NCI-H2171 treated with DMSO at 0.1 percent for 48 hours (cell line): Measurements from ENCODE around the gene ATXN10.
"Not testable (repeated sequence)": the region's sequence is repeated elsewhere in the genome, so short reads cannot be mapped to it uniquely, and the experiment has no call there.

ENCODE experiments used
- DNase-seq: peaks from one replicate; lab custom pipeline; 2025; lab: John Stamatoyannopoulos, UW

Gene ATXN10, protein sequence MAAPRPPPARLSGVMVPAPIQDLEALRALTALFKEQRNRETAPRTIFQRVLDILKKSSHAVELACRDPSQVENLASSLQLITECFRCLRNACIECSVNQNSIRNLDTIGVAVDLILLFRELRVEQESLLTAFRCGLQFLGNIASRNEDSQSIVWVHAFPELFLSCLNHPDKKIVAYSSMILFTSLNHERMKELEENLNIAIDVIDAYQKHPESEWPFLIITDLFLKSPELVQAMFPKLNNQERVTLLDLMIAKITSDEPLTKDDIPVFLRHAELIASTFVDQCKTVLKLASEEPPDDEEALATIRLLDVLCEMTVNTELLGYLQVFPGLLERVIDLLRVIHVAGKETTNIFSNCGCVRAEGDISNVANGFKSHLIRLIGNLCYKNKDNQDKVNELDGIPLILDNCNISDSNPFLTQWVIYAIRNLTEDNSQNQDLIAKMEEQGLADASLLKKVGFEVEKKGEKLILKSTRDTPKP

DNA sequence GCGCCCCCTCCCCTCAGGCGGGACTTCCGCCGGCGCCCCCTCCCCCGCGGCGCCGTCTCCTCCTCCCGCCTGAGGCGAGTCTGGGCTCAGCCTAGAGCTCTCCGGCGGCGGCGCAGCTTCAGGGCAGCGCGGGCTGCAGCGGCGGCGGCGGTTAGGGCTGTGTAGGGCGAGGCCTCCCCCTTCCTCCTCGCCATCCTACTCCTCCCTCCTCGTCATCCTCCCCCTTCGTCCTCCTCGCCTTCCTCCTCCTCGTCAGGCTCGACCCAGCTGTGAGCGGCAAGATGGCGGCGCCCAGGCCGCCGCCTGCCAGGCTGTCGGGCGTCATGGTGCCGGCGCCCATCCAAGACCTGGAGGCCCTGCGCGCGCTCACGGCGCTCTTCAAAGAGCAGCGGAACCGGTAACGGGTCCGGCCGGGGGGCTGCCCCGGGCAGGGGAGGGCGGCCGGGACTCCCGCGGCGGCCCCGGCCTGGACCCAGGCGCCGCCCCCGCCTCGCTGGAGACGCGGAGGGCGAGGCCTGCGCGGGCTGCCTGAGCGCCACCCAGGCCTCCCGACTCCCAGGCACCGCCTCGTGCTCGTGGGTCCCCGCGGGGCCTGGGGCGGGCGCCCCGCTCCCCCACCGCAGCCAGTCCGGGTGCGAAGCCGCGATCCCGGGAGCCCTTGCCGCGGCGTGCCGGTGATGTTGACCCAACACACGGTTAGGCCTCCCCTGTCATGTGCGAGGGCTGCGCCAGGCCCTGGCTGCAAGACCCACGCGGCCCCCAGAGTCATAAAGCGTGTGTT is at the start of gene ATXN10:
Gene ATXN10, plus strand, starts transcription at position 52 of the 781 bp plus-strand sequence. Its CDS starts 230 bp downstream, at position 282.
- DNase-seq = peak; percentile 88

DNA sequence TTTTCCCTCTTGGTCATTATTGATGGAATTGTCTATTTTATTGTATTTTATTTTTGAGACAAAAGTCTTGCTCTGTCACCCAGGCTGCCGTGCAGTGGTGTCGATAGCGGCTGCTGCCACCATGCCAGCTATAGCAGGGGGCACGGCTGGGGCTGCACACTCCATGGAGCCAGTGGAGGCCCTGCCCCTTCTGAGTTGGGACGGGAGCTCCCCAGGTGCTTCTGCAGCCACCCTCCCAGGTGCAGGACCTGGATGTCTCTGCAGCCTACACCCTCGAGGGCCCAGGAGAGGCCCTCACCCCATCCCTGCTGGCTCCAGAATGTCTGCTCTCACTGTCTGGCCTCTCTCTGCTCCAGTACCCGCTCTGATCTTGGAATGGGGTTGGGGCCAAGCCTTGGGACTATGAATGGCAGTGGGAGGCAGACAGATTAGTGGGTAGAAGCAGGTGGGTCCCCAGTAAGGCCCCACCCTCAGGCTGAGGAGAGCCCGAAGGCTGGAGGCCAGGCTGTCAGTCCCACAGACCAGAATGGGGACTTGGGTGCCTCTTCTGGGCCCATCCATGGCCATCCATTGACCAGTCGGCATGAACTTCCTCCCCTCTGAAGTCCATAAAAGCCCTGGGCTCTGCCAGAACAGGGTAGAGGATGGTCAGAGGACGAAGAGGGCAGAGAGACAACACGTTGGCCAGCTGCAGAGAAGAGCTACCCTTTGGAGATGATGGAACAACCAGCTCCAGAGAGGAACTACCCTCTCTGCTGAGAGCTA is 49.6 kb upstream of the ATXN10 start:
- DNase-seq = no peak

DNA sequence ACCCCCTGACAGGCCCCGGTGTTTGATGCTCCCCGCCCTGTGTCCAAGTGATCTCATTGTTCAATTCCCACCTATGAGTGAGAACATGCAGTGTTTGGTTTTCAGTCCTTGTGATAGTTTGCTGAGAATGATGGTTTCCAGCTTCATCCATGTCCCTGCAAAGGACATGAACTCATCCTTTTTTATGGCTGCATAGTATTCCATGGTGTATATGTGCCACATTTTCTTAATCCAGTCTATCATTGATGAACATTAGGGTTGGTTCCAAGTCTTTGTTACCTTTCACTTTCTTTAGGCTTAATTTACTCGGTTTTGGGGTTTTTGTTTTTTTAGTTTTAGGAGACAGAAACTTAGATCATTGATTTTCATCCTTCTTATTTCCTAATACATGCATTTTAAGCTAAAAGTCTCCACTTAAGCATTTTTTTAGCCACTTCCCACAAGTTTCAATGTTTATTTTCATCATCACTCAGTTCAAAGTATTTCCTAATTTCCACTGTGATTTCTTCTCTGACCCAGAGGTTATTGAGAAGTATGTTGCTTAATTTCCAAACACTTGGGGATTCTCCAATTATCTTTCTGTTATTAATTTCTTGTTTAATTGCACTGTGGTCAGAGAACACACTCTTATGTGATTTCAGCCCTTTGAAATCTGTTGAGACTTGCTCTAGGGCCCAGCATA is 48.0 kb upstream of the ATXN10 start:
- not testable (repeated sequence) for DNase-seq

DNA sequence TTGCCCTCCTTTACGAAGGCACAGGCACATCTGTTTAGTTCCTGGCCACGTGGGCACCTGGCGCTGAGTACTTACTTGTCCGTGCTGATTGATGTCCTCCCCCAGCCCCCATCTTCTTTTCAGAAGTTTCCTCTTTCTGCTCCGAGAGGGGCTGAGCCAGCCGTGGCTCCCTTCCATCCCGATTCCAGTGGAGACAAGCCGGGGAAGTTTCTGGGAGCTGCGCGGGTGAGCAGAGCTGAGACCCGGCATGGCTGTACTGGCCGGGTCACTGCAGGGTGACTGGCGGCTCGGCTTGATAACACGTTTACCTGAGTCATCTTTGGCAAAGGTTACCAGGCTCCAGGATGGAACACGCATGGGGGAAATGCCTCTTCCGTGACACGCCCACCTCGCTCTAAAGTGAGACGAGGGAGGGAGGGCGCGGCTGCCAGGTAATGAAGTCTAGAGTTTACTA is 45.4 kb upstream of the ATXN10 start:
- no peak for DNase-seq

DNA sequence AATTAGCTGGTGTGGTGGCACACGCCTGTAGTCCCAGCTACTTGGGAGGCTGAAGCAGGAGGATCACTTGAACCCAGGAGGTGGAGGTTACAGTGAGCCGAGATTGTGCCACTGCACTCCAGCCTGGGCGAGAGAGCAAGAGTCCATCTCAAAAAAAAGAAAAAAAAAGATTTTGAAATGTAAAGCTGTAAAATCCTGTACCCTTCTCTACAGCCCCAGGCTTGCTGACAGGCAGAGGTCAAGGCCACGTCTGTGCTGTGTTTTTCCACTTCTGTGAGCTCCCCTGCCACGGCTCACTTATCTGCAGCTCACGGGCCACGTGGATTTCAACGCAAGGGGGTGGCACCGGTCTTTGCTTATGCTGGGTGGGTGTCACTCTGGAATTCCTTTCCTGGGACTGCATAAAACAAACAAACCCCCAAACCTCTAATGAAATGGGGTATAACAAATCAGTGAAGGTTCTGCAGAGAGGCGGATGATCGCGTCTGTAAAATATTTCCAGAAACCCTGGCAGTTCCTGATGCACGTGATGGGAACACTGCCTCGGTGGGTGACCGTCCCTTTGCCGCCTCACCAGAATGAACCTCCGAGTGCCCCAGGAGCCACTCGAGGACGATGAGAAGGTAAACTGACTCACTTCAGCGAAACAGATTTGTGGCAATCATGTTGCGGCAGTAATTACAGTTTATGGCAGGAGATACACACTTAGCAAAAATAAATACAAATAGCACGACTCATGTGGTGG is 44.0 kb upstream of the ATXN10 start:
- no peak for DNase-seq

DNA sequence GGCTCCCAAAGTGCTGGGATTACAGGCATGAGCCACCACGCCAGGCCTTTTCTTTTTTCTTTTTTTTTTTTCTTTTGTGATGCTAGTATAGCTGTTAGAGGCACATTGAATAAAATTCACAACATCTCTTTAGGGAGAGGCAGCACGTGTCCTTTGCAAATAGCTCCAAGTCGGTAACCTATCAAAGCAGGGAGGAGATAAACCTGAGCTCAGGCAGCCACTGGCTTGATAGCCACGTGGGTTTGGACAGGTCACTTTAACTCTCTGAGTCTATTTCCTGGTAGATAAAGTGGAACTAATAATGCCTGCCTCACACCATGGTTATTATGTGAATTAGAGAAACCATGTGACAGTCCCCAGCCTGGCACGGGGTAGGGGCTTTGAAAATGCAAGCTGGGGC is 43.1 kb upstream of the ATXN10 start:
- DNase-seq = no peak

DNA sequence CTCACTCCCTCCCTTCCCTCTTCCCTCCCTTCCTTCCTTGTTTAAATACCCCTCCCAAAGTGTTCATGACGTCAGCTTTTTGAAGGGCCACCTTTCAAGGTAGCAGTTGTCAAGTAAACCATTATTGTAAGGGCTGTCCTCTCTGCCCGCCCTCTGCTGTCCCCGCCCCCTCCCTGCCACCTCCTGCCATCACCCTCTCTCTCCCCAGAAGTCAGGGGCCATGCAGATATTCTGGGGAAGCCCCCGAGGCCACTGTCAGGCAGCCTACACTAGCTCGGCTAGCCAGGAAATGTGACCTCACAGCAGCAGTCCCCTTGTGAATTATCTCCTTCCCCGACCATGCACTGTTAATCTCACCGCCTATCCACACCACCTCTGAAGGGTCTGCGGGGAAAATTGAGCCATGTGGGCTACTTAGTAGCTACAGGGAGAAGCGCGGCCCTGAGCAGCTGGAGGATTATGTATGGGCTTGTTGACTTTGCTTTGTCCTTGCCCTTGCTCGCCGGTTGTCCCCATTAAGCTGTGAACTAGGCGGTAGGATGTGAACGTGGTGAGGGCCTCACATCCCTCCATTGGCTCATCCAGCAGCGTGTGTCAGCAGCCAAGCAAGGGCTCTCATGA is 42.1 kb upstream of the ATXN10 start:
- DNase-seq = no peak

DNA sequence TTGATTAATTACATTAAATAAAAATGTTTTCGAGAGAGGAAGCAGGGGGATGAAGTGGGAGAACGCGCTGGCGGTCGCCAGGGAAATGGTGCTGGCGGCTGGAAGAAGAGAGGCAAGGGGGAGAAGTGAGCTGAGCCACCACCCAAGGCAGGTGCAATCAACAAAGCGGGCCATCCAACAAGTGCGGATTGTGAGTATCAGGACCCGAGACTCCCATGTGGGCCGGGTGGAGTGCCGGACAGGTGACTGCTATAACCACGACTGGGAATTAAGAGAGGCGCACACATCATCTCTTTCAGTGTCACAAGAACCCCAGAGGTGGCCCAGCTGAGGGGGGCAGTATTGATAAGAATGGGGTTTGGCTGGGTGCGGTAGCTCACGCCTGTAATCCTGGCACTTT is 41.2 kb upstream of the ATXN10 start:
- no peak for DNase-seq

DNA sequence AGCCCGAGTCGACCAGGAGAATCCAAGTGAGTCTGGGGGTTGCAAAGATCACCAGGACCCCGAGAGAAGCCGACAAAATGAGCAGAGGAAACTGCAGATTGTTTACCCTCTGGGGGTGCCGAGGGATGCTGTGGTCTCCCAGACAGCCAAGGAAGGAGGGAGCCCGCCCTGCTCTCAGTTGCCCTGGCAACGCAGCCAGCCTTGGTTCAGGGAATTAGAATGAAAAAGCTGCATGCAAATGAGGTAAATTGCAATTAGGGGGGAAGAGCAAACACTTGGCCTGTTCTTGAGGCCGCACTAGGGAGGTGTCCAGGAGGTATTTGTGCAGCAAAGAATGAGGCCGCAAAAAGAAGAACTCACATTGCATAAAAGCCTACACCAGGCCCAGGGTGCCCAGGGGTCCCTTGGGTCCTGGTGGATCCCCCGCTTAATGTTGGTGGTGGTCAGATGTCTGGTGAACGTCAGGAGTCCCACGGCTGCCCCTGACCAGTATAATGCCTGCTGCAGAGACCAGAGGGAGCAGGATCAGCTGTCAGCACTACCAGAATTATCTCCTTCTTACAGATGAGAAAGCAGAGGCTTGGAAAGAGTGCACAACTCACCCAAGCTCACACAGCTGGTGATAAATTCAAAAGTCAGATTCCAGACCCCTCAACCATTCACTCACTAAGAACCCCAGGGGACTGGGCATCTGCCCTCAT is 40.3 kb upstream of the ATXN10 start:
- DNase-seq = no peak

DNA sequence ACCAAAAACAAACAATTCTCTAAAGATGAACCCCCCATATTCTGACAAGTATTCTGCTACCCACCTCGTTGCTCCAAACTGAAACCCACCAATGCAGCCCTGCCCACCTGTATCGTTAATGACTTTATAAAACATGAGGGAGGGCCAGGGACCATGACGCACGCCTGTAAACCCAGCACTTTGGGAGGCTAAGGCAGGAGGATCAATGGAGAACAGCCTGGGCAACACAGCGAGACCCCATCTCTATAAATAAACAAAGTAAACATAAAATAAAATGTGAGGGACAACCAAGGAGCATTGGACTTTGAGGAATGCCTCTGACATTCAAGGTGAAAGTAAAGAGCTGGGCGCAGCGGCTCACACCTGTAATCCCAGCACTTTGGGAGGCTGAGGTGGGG is 39.8 kb upstream of the ATXN10 start:
- DNase-seq = no peak

DNA sequence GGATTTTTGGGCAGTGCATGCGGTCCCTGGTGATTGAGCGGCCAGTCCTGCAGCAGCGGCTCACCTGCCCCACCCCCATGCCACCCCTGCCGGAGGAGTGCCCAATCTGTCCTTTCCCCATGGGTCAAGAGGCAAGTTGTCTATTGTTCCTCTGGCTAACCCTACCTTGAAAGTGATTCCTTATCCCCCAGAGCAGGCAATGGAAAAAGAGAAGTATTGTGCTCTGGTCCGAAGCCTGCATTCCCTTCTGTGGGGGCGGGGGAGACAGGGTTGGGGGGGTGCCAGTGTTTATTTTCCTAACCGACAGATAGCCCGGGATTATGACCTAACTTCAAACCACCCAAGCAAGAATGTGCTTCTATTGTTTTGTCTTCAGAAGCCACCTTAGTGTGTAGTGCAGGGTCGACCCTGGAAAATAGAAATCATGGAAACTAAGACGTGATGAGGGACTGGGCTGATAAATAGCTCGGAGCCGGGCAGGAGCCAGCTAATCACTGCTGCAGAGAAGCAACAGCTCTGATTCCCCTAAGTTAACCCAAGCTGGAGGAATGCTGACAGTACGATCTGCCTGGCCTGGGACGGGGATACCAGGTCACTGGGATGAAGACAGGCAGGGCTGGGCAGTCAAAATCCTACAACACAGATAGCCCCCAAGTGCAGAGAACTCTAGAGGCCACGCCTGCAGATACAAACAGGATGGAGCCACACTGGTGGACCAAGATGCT is 38.7 kb upstream of the ATXN10 start:
- no peak for DNase-seq

DNA sequence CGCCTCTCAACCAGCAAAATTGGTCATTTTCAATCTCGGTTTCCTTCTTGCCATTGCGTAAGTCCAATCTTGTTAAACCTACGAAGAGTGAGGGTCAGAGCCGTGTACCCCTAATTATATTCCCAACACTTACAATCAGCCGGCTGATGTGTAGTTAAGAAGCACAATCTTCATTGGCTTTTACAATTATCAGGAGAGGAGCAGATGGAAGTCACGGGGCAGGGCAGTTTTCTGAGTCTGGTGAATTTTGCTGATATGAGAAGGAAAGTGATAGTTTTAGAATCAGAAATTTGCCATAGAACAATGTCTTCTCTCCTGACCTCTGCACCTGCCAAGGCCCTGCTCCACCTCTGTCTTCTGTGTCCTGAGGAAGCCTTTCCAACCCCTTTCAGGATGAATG is 35.0 kb upstream of the ATXN10 start:
- no peak for DNase-seq

DNA sequence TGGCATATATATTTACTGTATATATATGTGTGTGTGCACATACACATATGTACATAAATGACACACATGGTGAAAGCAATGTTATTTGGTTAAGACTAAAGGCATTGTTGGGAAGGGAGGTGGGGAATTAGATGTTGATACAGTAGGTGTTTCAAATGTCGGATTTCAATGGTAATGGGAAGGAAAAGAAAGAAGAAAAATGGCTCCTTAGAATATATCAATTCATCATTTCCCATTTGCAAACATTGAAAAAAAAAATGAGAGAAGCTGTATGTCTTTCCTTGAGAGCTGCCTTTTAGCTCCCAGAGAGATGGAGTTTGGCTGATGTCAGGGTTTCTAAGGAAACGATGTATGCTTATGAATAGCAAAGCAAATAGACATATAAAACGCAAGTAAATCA is 33.4 kb upstream of the ATXN10 start:
- DNase-seq = no peak

DNA sequence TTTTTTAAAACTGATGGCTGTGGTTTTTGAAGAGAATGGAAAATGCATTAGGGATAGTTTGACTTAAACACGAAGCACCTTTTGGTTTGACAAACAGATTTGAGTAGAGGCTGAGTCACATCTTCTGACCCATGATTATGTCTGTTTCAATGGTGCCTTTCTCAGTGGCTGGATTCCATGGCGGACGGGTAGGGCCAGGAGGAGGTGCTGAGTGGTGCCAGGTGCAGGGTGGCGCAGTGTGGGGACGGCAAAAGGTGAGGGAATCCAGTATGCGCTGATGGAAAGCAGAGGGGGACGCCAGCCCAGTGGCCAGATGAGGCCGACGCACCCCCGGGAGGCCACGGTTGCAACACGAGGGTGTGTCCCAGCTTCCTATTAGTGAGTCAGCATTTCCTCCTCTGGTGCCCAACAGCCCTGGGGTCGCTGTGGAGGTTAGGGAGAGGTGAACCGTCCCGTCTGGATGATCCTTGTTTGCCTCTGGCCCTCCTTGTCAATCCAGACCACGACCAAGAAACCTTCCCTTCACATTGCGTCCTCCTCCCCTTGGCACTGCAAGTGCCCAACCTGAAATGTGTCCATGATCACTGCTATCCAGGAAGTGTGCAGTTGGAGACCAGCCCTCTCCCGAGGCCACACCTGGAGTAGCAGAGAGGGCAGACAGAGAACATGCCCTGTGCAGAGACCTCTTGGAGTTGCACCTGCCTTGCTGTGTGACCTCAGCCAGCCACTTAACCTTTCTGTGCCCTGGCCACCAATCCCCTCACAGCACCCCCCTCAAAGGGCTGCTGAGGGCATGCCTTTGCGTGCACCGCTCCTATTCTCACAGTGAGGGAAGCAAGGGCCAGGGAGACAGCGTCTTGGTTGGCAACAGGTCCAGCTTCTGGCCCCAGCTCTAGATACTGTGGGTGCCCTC is 32.5 kb upstream of the ATXN10 start:
- no peak for DNase-seq

DNA sequence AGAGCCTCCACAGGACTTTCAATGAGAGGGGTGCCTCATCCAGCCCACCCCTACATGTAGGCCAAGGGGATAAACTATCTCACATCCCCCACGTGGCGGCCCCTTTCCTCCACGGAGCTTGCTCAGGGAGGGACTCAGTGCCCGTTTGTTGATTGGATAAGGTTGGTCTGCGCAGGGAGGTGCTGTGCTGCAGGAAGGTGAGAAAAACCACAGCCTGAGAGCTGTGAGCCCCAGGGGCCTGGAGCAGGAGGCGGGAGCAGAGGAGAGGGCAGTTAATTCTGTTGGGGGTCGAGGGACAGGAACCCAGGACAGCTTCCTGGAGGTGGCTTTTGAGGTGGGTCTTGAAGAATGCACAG is 31.9 kb upstream of the ATXN10 start:
- DNase-seq = no peak

DNA sequence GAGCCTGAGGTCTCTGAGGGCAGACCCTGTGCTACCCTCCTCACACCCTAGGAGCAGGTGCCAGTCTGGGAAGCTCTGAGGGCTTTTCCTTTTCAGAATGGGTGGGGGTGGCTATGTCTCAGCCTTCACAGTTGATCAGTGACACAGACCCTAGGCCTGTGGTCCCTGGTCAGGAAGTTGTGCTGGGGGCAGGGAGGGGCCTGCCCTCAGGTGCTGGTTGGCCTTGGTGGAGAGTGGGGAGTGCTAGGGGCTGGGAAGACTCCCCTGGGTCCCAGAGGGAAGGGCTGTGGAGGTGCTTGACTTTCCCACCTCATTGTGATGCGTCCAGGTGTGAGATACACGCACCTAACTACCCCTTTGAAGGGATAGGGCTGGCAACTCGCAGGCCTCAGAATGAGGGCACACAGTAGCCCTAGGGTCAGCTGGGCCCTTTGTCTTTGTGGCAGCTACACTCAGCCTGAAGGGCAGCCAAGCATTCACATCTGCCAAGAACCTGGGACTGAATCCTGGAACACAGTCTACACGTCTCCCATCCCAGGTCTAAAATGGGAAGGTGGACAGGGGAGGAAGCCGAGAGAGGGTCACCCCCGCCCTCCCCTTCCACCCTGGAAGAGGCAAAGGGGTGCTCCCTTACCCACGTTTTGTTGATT is 31.2 kb upstream of the ATXN10 start:
- DNase-seq = no peak

DNA sequence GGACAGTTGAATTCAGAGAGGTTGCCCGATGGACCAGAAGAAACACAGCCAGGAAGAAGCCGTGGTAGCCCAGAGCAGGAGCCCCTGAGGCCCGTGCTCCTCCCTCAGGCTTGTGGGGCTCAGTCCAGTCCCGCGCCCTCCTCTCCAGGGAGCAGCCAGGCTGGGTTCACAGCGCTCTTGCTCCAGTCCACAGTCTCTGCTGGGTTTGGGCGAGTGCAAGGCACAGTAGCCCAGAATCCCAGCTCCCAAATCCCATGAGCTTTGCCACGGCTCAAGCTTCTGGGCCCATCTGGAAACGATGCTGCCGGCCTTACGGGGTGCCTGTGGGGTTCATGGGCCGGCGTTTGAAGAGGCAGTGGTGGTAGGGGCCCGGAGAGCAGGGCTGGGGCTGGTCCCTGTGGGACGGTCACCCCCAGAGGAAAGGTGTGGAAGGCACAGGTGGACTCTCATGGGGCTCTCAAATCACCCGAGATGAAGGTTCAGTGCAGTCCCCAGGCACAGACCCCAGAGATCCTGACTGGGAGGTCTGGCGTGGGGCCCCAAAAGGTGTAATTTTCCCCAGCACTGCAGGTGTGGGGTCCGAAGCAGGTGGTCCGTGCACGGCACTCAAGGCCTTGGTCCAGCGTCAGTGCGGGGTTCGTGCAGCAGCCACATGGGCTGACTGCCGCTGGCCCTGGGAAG is 30.6 kb upstream of the ATXN10 start:
- no peak for DNase-seq
